Left ventricle myocardium inferior (tissue), 1 donor: ENCODE measurements around the gene KRTAP1-3. TPM values are rescaled to one million over a fixed set of nuclear protein-coding genes. Genes with fewer than 3 reads are reported as not detected.
"Not testable (repeated sequence)": the region's sequence is repeated elsewhere in the genome, so short reads cannot be mapped to it uniquely, and the experiment has no call there.

Experiments used
- DNase-seq: peaks from one replicate; pipeline ENCODE4 v3.0.0-alpha.2; 2020
- H3K27ac ChIP-seq: fragments of 200-600 bp; replicated peaks from 2 replicates; pipeline ENCODE4 v1.8.0; 2021
- H3K27me3 ChIP-seq: fragments of 200-600 bp; 2 replicates; pipeline ENCODE4 v1.8.0; 2021; ENCODE audit warnings: low read depth
- H3K36me3 ChIP-seq: fragments of 200-600 bp; 2 replicates; pipeline ENCODE4 v1.8.0; 2021
- H3K4me1 ChIP-seq: fragments of 200-600 bp; 2 replicates; pipeline ENCODE4 v1.8.0; 2021
- H3K4me3 ChIP-seq: fragments of 200-600 bp; 2 replicates; pipeline ENCODE4 v1.8.0; 2021; ENCODE audit warnings: mild to moderate bottlenecking, moderate library complexity
- H3K9me3 ChIP-seq: fragments of 200-600 bp; replicated peaks from 2 replicates; pipeline ENCODE4 v1.8.0; 2021
- intact Hi-C: fragments of 100-400 bp; cut with micrococcal nuclease; formaldehyde crosslinking; loops from one replicate; pipeline ENCODE4 v1.11.0; 2022
- total RNA-seq: library from RNA; stranded (reverse); fragmentation: NEBNext Ultra II Directional; extraction: Animal tissue kit (Norgen Biotek cat#: 25700); gene quantifications from one replicate; pipeline ENCODE4 v1.2.1, GENCODE V29; 2021
- TF ChIP-seq, protein P1 (sequence below): fragments of 200-600 bp; IDR thresholded peaks from 2 replicates; pipeline ENCODE4 v1.8.0; 2021; ENCODE audit warnings: antibody characterized with exemption, mild to moderate bottlenecking, borderline replicate concordance
- donor health status: DM: no; HTN: yes; CAD: no; lungs with severe emphysema.

KRTAP1-3 gene
- total RNA-seq, 1 donor from 2014 or later: not detected

DNA sequence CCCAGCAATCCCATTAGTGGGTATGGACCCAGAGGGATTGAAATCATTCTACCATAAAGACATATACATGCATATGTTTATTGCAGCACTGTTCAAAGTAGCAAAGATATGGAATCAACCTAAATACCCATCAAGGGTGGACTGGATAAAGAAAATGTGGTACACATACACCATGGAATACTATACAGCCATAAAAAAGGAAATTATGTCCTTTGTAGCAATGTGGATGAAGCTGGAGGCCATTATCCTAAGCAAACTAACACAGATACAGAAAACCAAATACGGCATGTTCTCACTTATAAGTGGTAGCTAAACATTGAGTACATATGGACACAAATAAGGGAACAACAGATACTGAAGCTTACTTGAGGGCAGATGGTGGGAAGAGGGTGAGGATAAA, 22.9 kb upstream of the KRTAP1-3 start:
- intact Hi-C loops: no loop called here

DNA sequence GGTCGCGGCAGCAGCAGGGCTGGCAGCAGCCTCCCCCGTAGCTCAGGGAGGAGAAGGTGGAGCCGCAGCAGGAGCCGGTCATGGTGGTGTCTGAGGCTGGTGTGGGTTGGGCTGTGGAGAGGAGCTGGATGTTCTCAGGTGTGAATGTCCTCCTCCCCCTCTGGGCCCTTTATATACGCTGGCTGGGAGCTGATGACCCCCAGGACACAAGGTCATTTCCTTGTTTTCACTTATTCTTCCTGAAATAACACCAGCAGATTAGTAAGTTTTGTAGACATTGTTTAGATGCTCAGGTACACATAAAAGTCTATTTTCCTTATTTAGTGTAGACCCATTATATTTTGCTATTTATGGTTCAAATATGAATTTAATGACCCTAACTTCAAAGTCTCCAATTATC, 20.5 kb upstream of the KRTAP1-3 start, which contains the start of gene KRTAP2-2:
TSS of gene KRTAP2-2 (minus strand) at position 101 of the 400 bp plus-strand sequence. CDS start at position 82, 19 bp downstream.
- Histone ChIP-seq H3K27me3 (peaks cover 71% of the 10 kb centered on the region), H3K9me3 (peaks cover 14% of the 10 kb centered on the region)
- H3K27ac ChIP-seq, H3K4me1 ChIP-seq, intact Hi-C loops, DNase-seq, H3K36me3 ChIP-seq, H3K4me3 ChIP-seq: not testable (repeated sequence)

More for the DNA sequence above, 22.9 kb upstream of the KRTAP1-3 start:
- peaks cover 91% of the 10 kb centered on the region for H3K27me3 ChIP-seq
- H3K27ac ChIP-seq: no peak overlapping the region
- no peak for DNase-seq
- H3K4me1 ChIP-seq: no peaks in the 10 kb centered on the region
- no peaks in the 10 kb centered on the region for H3K36me3 ChIP-seq
- H3K4me3 ChIP-seq: no peak overlapping the region
- TF ChIP-seq, protein P1, sequence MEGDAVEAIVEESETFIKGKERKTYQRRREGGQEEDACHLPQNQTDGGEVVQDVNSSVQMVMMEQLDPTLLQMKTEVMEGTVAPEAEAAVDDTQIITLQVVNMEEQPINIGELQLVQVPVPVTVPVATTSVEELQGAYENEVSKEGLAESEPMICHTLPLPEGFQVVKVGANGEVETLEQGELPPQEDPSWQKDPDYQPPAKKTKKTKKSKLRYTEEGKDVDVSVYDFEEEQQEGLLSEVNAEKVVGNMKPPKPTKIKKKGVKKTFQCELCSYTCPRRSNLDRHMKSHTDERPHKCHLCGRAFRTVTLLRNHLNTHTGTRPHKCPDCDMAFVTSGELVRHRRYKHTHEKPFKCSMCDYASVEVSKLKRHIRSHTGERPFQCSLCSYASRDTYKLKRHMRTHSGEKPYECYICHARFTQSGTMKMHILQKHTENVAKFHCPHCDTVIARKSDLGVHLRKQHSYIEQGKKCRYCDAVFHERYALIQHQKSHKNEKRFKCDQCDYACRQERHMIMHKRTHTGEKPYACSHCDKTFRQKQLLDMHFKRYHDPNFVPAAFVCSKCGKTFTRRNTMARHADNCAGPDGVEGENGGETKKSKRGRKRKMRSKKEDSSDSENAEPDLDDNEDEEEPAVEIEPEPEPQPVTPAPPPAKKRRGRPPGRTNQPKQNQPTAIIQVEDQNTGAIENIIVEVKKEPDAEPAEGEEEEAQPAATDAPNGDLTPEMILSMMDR: no peak
- peaks cover 14% of the 10 kb centered on the region for H3K9me3 ChIP-seq

DNA sequence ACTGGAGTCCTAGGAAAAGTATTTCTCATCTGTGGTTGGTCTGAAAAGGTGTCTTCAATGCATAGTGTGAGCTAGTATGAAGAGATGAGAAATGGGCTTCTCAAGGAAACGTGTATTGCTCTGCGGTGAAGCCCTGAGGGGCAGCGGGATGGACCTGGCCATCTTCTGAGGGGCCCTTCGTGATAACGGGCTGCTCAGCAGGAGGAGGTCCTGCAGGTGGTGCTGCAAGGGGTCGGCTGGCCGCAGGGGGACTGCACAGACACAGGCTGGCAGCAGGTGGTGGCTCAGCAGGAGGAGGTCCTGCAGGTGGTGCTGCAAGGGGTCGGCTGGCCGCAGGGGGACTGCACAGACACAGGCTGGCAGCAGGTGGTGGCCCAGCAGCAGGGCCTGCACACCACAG, 19.9 kb upstream of the KRTAP1-3 start:
- H3K27ac ChIP-seq, DNase-seq, intact Hi-C loops, H3K36me3 ChIP-seq, H3K4me3 ChIP-seq, H3K4me1 ChIP-seq: not testable (repeated sequence)
- Histone ChIP-seq H3K9me3 (peaks cover 14% of the 10 kb centered on the region), H3K27me3 (peaks cover 73% of the 10 kb centered on the region)

DNA sequence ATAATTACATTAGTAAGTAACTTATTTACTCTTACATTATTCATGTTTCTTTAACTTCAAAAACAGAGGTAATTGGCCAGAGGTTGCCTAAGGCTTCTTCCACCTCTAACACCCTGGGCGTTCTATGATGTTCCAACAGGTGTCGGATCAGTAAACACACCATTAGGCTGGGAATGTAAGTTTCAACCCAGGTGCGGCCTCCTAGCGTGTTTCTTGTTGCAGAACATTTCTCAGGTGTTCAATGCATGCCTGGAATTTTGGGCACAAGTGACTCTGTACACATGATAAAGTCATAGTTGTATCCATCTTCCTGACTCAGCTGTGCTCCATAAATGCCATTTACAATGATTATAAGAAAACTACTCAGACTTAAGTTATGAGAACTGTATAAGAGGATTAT, 19.4 kb upstream of the KRTAP1-3 start:
- no peak for DNase-seq
- Histone ChIP-seq H3K27me3 (peaks cover 73% of the 10 kb centered on the region), H3K27ac (no peak overlapping the region), H3K36me3 (no peaks in the 10 kb centered on the region), H3K9me3 (peaks cover 14% of the 10 kb centered on the region), H3K4me1 (no peaks in the 10 kb centered on the region), H3K4me3 (no peak overlapping the region)
- TF ChIP-seq, protein P1: no peak
- intact Hi-C loops: no loop called here

DNA sequence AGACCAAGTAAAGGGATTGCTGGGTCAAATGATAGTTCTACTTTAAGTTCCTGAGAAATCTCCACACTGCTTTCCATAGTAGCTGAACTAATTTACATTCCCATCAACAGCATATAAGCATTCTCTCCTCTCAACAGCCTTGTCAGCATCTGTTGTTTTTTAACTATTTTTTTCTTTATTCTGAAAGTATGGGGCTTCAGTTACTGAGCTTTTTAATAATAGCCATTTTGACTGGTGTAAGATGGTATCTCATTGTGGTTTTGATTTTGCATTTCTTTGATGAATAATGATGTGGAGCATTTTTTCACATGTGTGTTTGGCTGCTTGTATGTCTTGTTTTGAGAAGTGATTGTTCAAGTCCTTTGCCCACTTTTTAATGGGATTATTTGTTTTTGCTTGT, 17.9 kb upstream of the KRTAP1-3 start:
- TF ChIP-seq, protein P1: no peak
- Histone ChIP-seq H3K4me3 (no peak overlapping the region), H3K27ac (no peak overlapping the region), H3K4me1 (no peaks in the 10 kb centered on the region), H3K36me3 (no peaks in the 10 kb centered on the region), H3K27me3 (peaks cover 73% of the 10 kb centered on the region), H3K9me3 (peaks cover 11% of the 10 kb centered on the region)
- intact Hi-C loops: no loop called here
- no peak for DNase-seq

- no peak overlapping the region for H3K27ac ChIP-seq
- TF ChIP-seq, protein P1: no peak
- no peak for DNase-seq
- peaks cover 6% of the 10 kb centered on the region for H3K9me3 ChIP-seq
- H3K4me3 ChIP-seq: no peak overlapping the region
- H3K36me3 ChIP-seq: no peaks in the 10 kb centered on the region
- intact Hi-C loops: no loop called here
- H3K4me1 ChIP-seq: no peaks in the 10 kb centered on the region
- peaks cover 64% of the 10 kb centered on the region for H3K27me3 ChIP-seq
These were observed 14.4 kb upstream of the KRTAP1-3 start for GRCh38 chr17:41049110-41049509.
